Common myeloid progenitor, CD34-positive (primary cell): ENCODE measurements around the gene EXOC6B.

Experiments
- CTCF ChIA-PET: fragments of 350-600 bp; sonication (Branson Sonifier 250); formaldehyde crosslinking; loops from one replicate; lab custom pipeline; 2021; ENCODE audit warnings: antibody characterized with exemption; lab: Charles Lee
- POLR2A ChIA-PET: fragments of 350-600 bp; sonication (Branson Sonifier 250); formaldehyde crosslinking; loops from one replicate; lab custom pipeline; 2021; ENCODE audit warnings: antibody characterized with exemption; lab: Charles Lee
- DNase-seq, 3 donors: peaks; one replicate each; pipeline versions ENCODE4 v3.0.0 to v3.0.0-alpha.2; 2013
- H3K27ac ChIP-seq, 2 experiments: 1 replicate in 1 of 2; 2 replicates in 1 of 2; pipeline ENCODE4 v1.7.0; 2013; ENCODE audit warnings: inconsistent platforms in 2 of 2, low read length in 2 of 2, mild to moderate bottlenecking in 2 of 2, low read depth in 1 of 2, moderate library complexity in 1 of 2; ENCODE audit not compliant: severe bottlenecking in 2 of 2, insufficient read depth in 1 of 2, poor library complexity in 1 of 2
- H3K27me3 ChIP-seq, 5 experiments: replicated peaks in 2 of 5; 1 replicate in 3 of 5; 2 replicates in 2 of 5; pipeline versions ENCODE4 v1.6.1 to v1.7.0; 2013; ENCODE audit warnings: low read length in 4 of 5, mild to moderate bottlenecking in 2 of 5, moderate library complexity in 2 of 5, inconsistent platforms in 1 of 5; ENCODE audit not compliant: insufficient read depth in 5 of 5, control insufficient read depth in 4 of 5
- H3K36me3 ChIP-seq, 4 experiments: 1 replicate in 2 of 4; 2 replicates in 2 of 4; pipeline versions ENCODE4 v1.6.1 to v1.7.0; 2013; ENCODE audit warnings: low read length in 3 of 4, control low read depth in 1 of 4, mild to moderate bottlenecking in 1 of 4; ENCODE audit not compliant: control insufficient read depth in 4 of 4, insufficient read depth in 4 of 4
- H3K4me1 ChIP-seq, 4 experiments: 1 replicate in 3 of 4; 2 replicates in 1 of 4; pipeline versions ENCODE4 v1.6.1 to v1.7.1; 2013; ENCODE audit warnings: low read length in 3 of 4, mild to moderate bottlenecking in 3 of 4, control low read depth in 1 of 4, inconsistent platforms in 1 of 4, moderate library complexity in 1 of 4; ENCODE audit not compliant: control insufficient read depth in 4 of 4, insufficient read depth in 4 of 4; ENCODE audit errors: control extremely low read depth in 1 of 4
- H3K4me3 ChIP-seq, 7 experiments: 1 replicate in 4 of 7; 2 replicates in 3 of 7; pipeline versions ENCODE4 v1.5.1 to v1.7.0; 2013; ENCODE audit warnings: mild to moderate bottlenecking in 7 of 7, low read length in 6 of 7, moderate library complexity in 6 of 7, inconsistent platforms in 2 of 7, low read depth in 2 of 7, control low read depth in 1 of 7; ENCODE audit not compliant: insufficient read depth in 4 of 7, control insufficient read depth in 1 of 7; ENCODE audit errors: extremely low read depth in 1 of 7
- H3K9me3 ChIP-seq, 5 experiments: 1 replicate in 4 of 5; 2 replicates in 1 of 5; pipeline versions ENCODE4 v1.6.1 to v1.7.1; 2013; ENCODE audit warnings: low read length in 4 of 5, mild to moderate bottlenecking in 2 of 5, inconsistent platforms in 1 of 5, low read depth in 1 of 5, moderate library complexity in 1 of 5; ENCODE audit not compliant: control insufficient read depth in 4 of 5, insufficient read depth in 2 of 5; ENCODE audit errors: control extremely low read depth in 1 of 5
- WGBS: methylation state at CpG from one replicate; pipeline ENCODE4 v1.1.5; 2013; ENCODE audit not compliant: insufficient coverage; 5-methylcytosine and 5-hydroxymethylcytosine counted together

The EXOC6B gene

GRCh38 chr2:72399879-72400278 lies 426.0 kb downstream of the EXOC6B start:
- Histone ChIP-seq H3K36me3 (no peaks in the 10 kb centered on the region), H3K4me1 (no peaks in the 10 kb centered on the region), H3K27me3 (no peaks in the 10 kb centered on the region), H3K9me3 (peaks cover 0 to 6% (median 3%) of the 10 kb centered on the region in 5 experiments), H3K4me3 (no peak overlapping the region), H3K27ac (no peak overlapping the region)
- POLR2A ChIA-PET = no interaction called here
- CTCF ChIA-PET = no interaction called here
- DNase-seq = no peak

- Histone ChIP-seq H3K27ac (no peak overlapping the region), H3K9me3 (peaks cover 0 to 13% (median 7%) of the 10 kb centered on the region in 5 experiments), H3K4me1 (no peaks in the 10 kb centered on the region), H3K4me3 (no peak overlapping the region), H3K36me3 (no peaks in the 10 kb centered on the region), H3K27me3 (peaks cover 0 to 2% (median 0%) of the 10 kb centered on the region in 5 experiments)
- CTCF ChIA-PET = no interaction called here
- WGBS = 100% methylated on average over 1 of the region's 1 CpG
- POLR2A ChIA-PET = no interaction called here
- no peak for DNase-seq
Observed at GRCh38 chr2:72395096-72395495, 430.7 kb downstream of the EXOC6B start.

GRCh38 chr2:72394541-72395070 lies 431.2 kb downstream of the EXOC6B start:
- ChIA-PET CTCF (no interaction called here), POLR2A (no interaction called here)
- no peak for DNase-seq

GRCh38 chr2:72389447-72389846 lies 436.4 kb downstream of the EXOC6B start:
- ChIA-PET POLR2A (no interaction called here), CTCF (no interaction called here)
- DNase-seq = no peak
- H3K36me3 ChIP-seq = no peaks in the 10 kb centered on the region
- H3K9me3 ChIP-seq = peaks cover 0 to 17% (median 11%) of the 10 kb centered on the region in 5 experiments
- 80% methylated on average over 1 of the region's 2 CpGs for WGBS
- H3K27ac ChIP-seq = no peak overlapping the region
- H3K4me3 ChIP-seq = no peak overlapping the region
- no peaks in the 10 kb centered on the region for H3K4me1 ChIP-seq
- peaks cover 0 to 2% (median 0%) of the 10 kb centered on the region in 5 experiments for H3K27me3 ChIP-seq

More at GRCh38 chr2:72394541-72395070, 431.2 kb downstream of the EXOC6B start:
- H3K4me3 ChIP-seq = no peak overlapping the region
- peaks cover 0 to 2% (median 0%) of the 10 kb centered on the region in 5 experiments for H3K27me3 ChIP-seq
- H3K36me3 ChIP-seq = no peaks in the 10 kb centered on the region
- peaks cover 0 to 11% (median 7%) of the 10 kb centered on the region in 5 experiments for H3K9me3 ChIP-seq
- H3K4me1 ChIP-seq = no peaks in the 10 kb centered on the region
- no peak overlapping the region for H3K27ac ChIP-seq

GRCh38 chr2:72388263-72388662 lies 437.6 kb downstream of the EXOC6B start:
- no CpG with 5 or more reads among the region's 1 CpG for WGBS
- H3K4me3 ChIP-seq = no peak overlapping the region
- DNase-seq = no peak

GRCh38 chr2:72386288-72386687 lies 439.5 kb downstream of the EXOC6B start:
- Histone ChIP-seq H3K36me3 (no peaks in the 10 kb centered on the region), H3K9me3 (peaks cover 0 to 16% (median 4%) of the 10 kb centered on the region in 5 experiments), H3K4me1 (no peaks in the 10 kb centered on the region), H3K27me3 (no peaks in the 10 kb centered on the region), H3K27ac (no peak overlapping the region), H3K4me3 (no peak overlapping the region)
- WGBS = 100% methylated on average over 1 of the region's 1 CpG
- ChIA-PET POLR2A (no interaction called here), CTCF (no interaction called here)
- no peak for DNase-seq

More at GRCh38 chr2:72388263-72388662, 437.6 kb downstream of the EXOC6B start:
- CTCF ChIA-PET = no interaction called here
- Histone ChIP-seq H3K9me3 (peaks cover 0 to 17% (median 10%) of the 10 kb centered on the region in 5 experiments), H3K27me3 (peaks cover 0 to 2% (median 0%) of the 10 kb centered on the region in 5 experiments), H3K4me1 (no peaks in the 10 kb centered on the region), H3K27ac (no peak overlapping the region), H3K36me3 (no peaks in the 10 kb centered on the region)
- POLR2A ChIA-PET = no interaction called here

- H3K4me3 ChIP-seq = no peak overlapping the region
- H3K9me3 ChIP-seq = peaks cover 0 to 11% (median 0%) of the 10 kb centered on the region in 5 experiments
- H3K27me3 ChIP-seq = no peaks in the 10 kb centered on the region
- DNase-seq = no peak
- H3K27ac ChIP-seq = no peak overlapping the region
- WGBS = no CpG with 5 or more reads among the region's 1 CpG
- CTCF ChIA-PET = no interaction called here
- POLR2A ChIA-PET = no interaction called here
- peaks cover 0 to 4% (median 1%) of the 10 kb centered on the region in 4 experiments for H3K36me3 ChIP-seq
- H3K4me1 ChIP-seq = no peaks in the 10 kb centered on the region
Observed at GRCh38 chr2:72378753-72379348, 447.0 kb downstream of the EXOC6B start.
